Activated gamma-delta T cell treated with anti-CD3 and anti-CD28 coated beads, Interleukin-2, amount 50 U/mL, for 16 hours (primary cell): ENCODE results near the gene HSPA4L.

Experiments
- DNase-seq: peaks from one replicate; pipeline ENCODE4 v3.0.0-alpha.2; 2020; ENCODE audit warnings: low read depth

The HSPA4L gene

GRCh38 chr4:127782275-127783025, at the start of gene HSPA4L:
HSPA4L (plus strand) TSS chr4:127782322; CDS start chr4:127782551, 229 bp downstream.
- DNase-seq = peak; percentile 2

GRCh38 chr4:127732623-127733328, 49.3 kb upstream of the HSPA4L start:
- DNase-seq = no peak

GRCh38 chr4:127734976-127735375, 47.1 kb upstream of the HSPA4L start:
- DNase-seq = no peak

GRCh38 chr4:127737295-127737694, 44.8 kb upstream of the HSPA4L start:
- DNase-seq = no peak

- DNase-seq = no peak
These were observed 40.9 kb upstream of the HSPA4L start for GRCh38 chr4:127741247-127741646.

GRCh38 chr4:127747883-127748282, 34.2 kb upstream of the HSPA4L start:
- DNase-seq = no peak

GRCh38 chr4:127748957-127749356, 33.2 kb upstream of the HSPA4L start:
- no peak for DNase-seq

- no peak for DNase-seq
These were observed 25.2 kb upstream of the HSPA4L start for GRCh38 chr4:127756906-127757305.

- DNase-seq = no peak
These were observed 22.8 kb upstream of the HSPA4L start for GRCh38 chr4:127759228-127759820.

DNA sequence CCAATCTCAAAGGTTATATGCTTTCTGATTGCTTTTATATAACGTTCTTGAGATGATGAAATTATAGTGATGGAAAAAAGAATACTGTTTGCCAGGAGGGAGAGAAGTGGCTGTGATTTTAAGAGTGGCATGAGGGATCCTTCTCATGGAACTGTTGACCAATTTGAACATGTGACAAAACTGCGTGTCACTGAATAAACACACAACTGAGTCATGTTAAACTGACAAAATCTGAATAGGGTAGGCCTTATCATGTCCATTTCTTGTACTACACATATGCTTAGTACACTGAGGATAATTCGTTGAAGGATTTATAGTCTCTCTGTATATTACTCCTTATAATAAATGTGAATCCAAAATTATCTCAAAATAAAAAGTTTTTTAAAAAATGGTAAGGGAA, 22.2 kb upstream of the HSPA4L start:
- no peak for DNase-seq

GRCh38 chr4:127771535-127772275, 10.4 kb upstream of the HSPA4L start:
- no peak for DNase-seq

- no peak for DNase-seq
These were observed 9.1 kb upstream of the HSPA4L start for GRCh38 chr4:127772769-127773671.

DNA sequence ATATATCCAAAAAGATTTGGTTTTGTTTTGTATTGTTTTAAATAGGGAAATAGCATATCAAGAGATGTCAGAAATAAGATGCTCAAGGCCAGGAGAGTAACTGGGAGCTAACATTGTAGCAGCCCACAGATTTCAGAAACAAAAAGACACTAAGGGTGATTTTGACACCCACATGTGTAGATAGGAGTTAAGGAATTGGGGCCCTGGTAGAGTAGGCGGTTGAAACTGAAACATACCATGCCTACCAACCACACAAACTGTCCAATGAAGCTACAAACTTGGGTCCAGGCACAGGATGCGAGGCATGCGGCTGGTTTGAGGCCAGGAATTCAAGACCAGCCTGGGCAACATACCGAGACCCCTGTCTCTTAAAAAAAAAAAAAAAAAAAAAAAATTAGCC, 6.3 kb upstream of the HSPA4L start:
- no peak for DNase-seq

- DNase-seq = no peak
These were observed 5.5 kb upstream of the HSPA4L start for GRCh38 chr4:127776620-127777019.

- DNase-seq = no peak
These were observed 4.6 kb upstream of the HSPA4L start for GRCh38 chr4:127777487-127777886.

DNA sequence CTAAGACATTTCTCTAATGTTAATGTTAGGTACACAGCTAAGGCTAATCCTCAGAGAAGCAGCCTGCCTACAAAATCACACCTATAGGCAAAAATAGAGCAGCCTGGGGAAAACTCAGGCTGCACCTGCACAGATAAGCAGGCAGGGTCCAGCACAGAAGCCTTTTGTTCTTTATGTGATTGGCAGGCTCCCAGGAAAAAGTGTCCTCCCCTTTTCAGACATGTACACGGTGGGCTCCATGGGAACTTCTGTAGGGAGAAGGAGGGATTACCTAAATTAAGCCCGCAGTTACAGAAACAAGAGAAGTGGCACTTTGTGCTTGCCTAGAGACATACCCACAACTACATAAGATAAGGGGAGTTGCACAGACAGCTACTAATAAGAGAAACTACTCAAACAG, 4.0 kb upstream of the HSPA4L start:
- no peak for DNase-seq

DNA sequence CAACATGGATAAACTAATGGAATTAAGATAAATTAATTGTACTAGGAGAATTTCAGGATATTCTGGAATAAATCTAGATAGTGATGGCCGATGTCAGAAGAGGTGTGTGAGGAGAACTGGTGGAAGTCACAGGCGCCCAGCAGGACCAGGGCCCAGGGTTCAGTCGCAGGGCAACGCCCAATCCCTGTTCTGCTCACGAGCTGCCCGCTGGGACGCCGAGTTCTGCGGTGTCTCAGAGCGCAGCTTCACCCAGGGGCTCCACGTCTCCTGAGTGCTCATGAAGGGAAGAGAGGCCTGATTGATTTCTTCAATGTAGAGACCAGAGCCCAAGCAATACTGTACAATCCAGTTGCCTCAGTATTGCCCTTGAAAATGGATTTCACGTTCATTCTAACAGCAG, 1.5 kb upstream of the HSPA4L start:
- no peak for DNase-seq

GRCh38 chr4:127781300-127782024, 660 bp upstream of the HSPA4L start:
- no peak for DNase-seq

GRCh38 chr4:127782025-127782274, 172 bp upstream of the HSPA4L start:
- no peak for DNase-seq

DNA sequence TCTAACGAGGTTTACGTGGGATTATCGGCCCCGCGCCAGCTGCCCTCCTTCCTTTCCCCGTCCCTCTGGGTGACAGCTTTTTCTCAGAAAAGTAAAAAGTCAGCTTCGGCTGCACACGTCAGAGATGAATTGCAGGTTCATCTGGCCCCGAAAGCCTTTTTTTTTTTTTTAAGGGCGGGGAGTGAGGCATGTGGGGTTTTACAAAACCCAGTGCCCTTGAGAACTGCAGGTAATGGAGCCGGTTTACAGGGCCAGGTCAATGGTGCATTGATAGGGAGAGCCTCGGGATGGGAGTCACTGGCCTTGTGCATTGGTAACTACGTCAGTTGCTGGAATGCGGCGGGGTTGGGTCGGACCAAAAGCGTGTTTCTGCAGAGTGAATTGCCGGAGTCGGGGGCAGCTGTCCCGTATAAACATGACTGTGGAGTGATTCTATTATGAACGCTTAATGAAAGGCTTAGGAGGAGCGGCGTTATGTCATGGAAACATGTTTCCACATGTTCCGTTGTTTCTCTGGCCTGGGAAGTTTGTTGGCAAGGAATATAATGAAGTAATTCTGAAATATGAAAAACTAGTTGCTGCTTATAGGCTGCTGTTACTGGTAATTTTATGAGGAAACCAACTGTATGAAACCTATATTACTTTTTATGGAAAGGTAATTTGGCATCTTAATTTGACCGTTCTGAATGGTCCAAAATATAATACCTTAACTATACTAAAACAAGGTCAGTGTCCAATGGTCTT, 1.1 kb downstream of the HSPA4L start:
- no peak for DNase-seq
